ENCODE data around the gene APOBEC3A. TPM values are rescaled to one million over a fixed set of nuclear protein-coding genes. Genes with fewer than 3 reads are reported as not detected.

Gene APOBEC3A
- total RNA-seq, 4 donors from 2014 or later, result 0.67 TPM; not detected in 3

GRCh38 chr22:38946771-38947170, 10.6 kb upstream of the APOBEC3A start:
- no peaks in the 10 kb centered on the region for H3K9me3 ChIP-seq
- no peak for DNase-seq
- no peaks in the 10 kb centered on the region for H3K4me1 ChIP-seq
- no peaks in the 10 kb centered on the region for H3K27me3 ChIP-seq
- H3K36me3 ChIP-seq, result no peaks in the 10 kb centered on the region
- TF ChIP-seq POLR2A (IDR thresholded peaks at IDR 0.05), result no peak
- no peak overlapping the region for H3K4me3 ChIP-seq (replicated peaks in 1 of 3)
- 86 to 98% methylated on average over 8 of the region's 8 CpGs for WGBS, 2 donors
- intact Hi-C loops (cut with DNase I), result no loop called here
- no peak overlapping the region for H3K27ac ChIP-seq

DNA sequence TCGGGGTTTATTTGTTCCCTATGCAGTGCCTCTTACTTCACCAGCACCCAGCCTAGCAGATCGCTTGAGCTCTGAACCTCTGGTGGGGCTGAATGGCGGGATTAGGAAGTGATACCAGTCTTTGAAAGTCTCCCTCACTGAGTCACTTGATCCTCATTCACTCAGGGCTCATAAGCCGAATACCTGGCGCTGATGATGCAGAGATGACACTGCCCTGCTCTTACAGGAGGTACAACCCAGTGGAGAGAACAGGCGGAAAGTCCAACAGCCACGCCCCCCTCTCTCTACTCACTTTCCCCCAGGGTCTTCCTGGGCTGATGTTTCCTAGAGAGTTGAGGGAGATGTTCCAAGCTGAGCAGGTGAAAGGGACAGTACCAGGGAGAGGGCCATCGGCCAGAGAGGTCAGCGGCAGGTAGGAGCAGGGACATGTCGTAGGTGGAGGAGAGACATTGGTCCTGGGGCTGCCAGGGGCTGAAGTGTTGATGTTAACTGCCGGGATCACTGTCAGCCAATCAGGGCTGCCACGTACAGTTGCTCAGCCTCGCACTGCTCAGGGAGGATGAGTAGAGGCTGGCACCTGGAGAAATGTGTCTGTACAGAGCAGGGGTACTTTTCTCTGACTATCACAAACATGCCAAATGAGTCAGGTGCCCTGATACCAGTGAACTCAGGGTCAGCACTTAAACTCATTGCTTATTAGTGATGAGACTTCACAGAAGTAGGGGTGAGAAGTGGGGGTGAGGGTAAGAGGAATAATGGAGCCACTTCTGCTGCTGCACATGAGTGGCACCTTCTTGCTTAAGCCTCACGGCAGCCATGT, 9.9 kb upstream of the APOBEC3A start:
- TF ChIP-seq POLR2A (IDR thresholded peaks at IDR 0.05) (no peak), CTCF (IDR thresholded peaks at IDR 0.05) (no peak)
- H3K4me3 ChIP-seq (replicated peaks in 1 of 3), result no peak overlapping the region
- no peak for DNase-seq
- H3K27me3 ChIP-seq, result no peaks in the 10 kb centered on the region
- intact Hi-C loops (cut with DNase I), result no loop called here
- no peaks in the 10 kb centered on the region for H3K36me3 ChIP-seq
- no peaks in the 10 kb centered on the region for H3K9me3 ChIP-seq
- H3K4me1 ChIP-seq, result no peaks in the 10 kb centered on the region
- H3K27ac ChIP-seq, result no peak overlapping the region
- 81 to 85% methylated on average over 14 of the region's 14 CpGs for WGBS, 2 donors

DNA sequence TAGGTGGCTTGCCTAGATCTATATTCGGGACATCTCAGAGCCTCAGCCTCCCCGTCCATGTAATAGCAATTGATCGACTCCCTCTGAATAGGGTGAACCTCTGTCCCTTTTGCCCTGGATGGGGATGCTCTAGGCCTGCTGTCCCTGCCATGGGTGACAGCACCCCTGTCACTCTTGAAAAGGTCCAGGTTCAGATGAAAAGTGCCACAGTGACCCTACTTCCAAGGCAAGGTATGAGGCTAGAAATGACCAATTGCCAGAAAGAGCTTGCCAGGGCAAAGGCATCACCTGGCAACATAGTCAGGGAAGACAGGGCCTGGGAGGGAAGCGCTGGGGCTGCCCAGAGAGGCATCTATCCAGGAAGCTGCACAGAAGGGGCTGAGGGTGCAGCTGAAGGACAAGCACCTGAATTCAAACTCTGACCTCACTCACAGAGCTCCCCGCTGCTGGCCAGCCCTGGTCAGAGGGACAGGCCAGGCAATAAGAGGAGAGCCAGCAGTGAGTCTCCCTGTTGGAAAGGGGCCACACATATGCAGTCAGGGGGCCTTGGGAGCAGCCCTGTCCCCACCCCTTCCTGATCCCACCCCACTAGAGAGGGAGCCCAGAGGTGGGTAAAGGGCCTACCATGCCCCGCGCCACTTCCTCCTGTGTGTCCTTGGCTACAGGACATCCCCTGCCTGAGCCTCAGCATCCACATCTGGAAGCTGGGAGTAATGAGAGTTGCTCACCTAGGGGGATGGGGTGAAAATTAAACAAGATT, 9.0 kb upstream of the APOBEC3A start:
- 98 to 100% methylated on average over 5 to 6 of the region's 7 CpGs for WGBS, 2 donors
- H3K4me1 ChIP-seq, result no peaks in the 10 kb centered on the region
- no peaks in the 10 kb centered on the region for H3K9me3 ChIP-seq
- no peaks in the 10 kb centered on the region for H3K27me3 ChIP-seq
- TF ChIP-seq CTCF (IDR thresholded peaks at IDR 0.05) (no peak), POLR2A (IDR thresholded peaks at IDR 0.05) (no peak)
- no peak overlapping the region for H3K4me3 ChIP-seq (replicated peaks in 1 of 3)
- no peak overlapping the region for H3K27ac ChIP-seq
- intact Hi-C loops (cut with DNase I), result no loop called here
- no peak for DNase-seq
- H3K36me3 ChIP-seq, result no peaks in the 10 kb centered on the region

GRCh38 chr22:38949889-38950405, 7.5 kb upstream of the APOBEC3A start:
- no peaks in the 10 kb centered on the region for H3K36me3 ChIP-seq
- no peak overlapping the region for H3K4me3 ChIP-seq (replicated peaks in 1 of 3)
- 80 to 81% methylated on average over 4 to 8 of the region's 8 CpGs for WGBS, 2 donors
- no peak overlapping the region for H3K27ac ChIP-seq
- no peaks in the 10 kb centered on the region for H3K27me3 ChIP-seq
- intact Hi-C loops (cut with DNase I), result no loop called here
- H3K4me1 ChIP-seq, result no peaks in the 10 kb centered on the region
- TF ChIP-seq POLR2A (IDR thresholded peaks at IDR 0.05), result no peak
- TF ChIP-seq CTCF (IDR thresholded peaks at IDR 0.05), result no peak
- no peak for DNase-seq
- H3K9me3 ChIP-seq, result no peaks in the 10 kb centered on the region

- H3K4me3 ChIP-seq (replicated peaks in 1 of 3), result no peak overlapping the region
- no peak for TF ChIP-seq CTCF (IDR thresholded peaks at IDR 0.05)
- TF ChIP-seq POLR2A (IDR thresholded peaks at IDR 0.05), result no peak
- intact Hi-C loops (cut with DNase I), result no loop called here
- WGBS, 2 donors, result 77 to 81% methylated on average over 10 to 13 of the region's 13 CpGs
- no peaks in the 10 kb centered on the region for H3K36me3 ChIP-seq
- H3K27me3 ChIP-seq, result no peaks in the 10 kb centered on the region
- DNase-seq, result no peak
- no peak overlapping the region for H3K27ac ChIP-seq
- H3K4me1 ChIP-seq, result peaks cover 0 to 5% of the 10 kb centered on the region in 2 donors
- no peaks in the 10 kb centered on the region for H3K9me3 ChIP-seq
These were observed 6.7 kb upstream of the APOBEC3A start for GRCh38 chr22:38950527-38951295.

All from thyroid gland (tissue), 4 donors.